Activated CD8-positive, alpha-beta memory T cell treated with anti-CD3 and anti-CD28 coated beads, Interleukin-2, amount 50 U/mL, for 24 hours (primary cell): Measurements from ENCODE around the gene ZNF202.

ENCODE experiments used
- DNase-seq: peaks from one replicate; pipeline ENCODE4 v3.0.0-alpha.2; 2020; ENCODE audit errors: extremely low read depth

The ZNF202 gene

GRCh38 chr11:123682696-123683410 lies 58.6 kb downstream of the ZNF202 start:
- no peak for DNase-seq

DNA sequence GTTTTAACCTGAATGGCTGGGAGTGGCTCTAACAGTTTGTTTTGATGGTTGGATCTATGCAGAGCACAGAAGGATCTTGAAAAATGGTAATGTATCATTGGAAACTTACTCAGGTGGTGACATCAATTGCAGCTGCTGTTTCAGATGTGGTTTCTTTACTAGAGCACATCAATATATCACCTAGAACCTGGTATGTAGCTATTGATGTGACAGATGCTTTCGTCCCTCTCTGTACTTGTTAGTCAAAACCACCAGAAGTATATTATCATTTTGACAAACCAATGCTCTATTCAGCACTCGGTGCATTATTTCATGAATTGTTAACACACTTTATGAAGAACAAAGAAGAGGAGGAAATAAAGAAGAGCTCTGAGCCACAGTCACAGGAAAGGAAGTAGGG lies 60.4 kb downstream of the ZNF202 start:
- DNase-seq, result no peak

DNA sequence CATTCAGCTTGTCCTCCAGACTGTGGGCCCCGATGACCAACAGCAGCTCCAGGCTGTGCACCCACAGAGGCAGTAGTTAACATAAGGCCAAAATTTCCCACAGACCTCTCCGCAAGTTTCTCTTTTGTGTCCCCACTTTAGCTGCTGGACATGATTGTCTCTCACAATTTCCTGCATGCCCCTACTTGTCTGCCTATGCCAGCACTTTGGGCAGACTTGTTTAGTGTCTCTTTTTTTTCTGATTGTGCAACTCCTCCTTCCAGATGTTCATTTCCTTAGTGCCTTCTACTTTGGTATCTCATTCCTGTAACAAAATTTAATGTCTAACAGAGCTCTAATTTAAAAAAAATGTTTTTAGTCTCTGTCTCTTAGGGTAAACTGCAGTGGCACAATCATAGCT lies 63.2 kb downstream of the ZNF202 start:
- DNase-seq, result no peak

DNA sequence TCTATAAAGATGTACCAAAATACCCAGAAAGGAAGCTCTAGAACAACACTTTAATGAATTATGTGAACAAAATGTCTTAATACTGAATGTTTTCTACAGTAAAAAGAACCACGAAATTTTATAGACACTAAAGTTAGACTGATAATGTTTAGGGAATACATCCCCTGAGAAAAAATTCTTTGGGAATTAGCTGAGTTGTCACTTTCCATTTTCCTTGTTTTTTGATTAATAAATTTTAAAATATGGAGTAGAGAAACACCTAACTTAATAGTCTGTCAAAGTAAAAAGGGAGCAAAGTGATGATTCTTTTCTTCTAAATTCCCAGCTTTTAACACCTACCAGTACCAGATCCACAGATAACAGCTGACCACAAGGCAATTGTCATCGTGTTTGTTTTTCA lies 64.0 kb downstream of the ZNF202 start:
- DNase-seq, result no peak

DNA sequence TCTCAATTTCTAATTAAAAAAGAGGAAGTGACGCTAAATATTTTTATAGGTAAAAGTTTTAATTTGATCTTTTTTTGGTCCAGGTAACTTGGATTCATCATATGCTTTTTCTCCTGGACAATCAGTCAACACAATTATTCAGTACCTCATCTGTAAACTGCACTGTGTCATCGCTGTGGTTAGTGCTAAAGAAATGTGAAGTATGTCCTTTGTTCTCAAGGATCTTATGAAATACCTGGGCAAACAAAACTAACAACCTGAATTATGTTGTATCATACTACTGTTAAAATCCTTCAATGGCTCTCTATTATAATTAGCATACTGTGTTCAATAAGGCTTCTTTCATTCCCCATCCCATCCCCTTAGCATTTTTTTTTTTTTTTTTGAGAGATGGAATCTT lies 67.2 kb downstream of the ZNF202 start:
- no peak for DNase-seq
